WTC11 (cell line): ENCODE data around the gene EPB41. TPM values are rescaled to one million over a fixed set of nuclear protein-coding genes. Genes with fewer than 3 reads are reported as not detected.

Experiments used
- ATAC-seq: fragments of 200-7000 bp; cut with Tn5 transposase; 2 replicates; pipeline ENCODE4 v1.10.0; 2021; ENCODE audit warnings: mild to moderate bottlenecking, moderate library complexity
- CTCF ChIA-PET: fragments of 300-600 bp; sonication (Branson Sonifier 250); formaldehyde crosslinking; loops from one replicate; lab custom pipeline; 2021; ENCODE audit warnings: antibody characterized with exemption; lab: Charles Lee
- POLR2A ChIA-PET: fragments of 350-600 bp; sonication (Branson Sonifier 250); formaldehyde crosslinking; loops from one replicate; lab custom pipeline; 2021; ENCODE audit warnings: antibody characterized with exemption; lab: Charles Lee
- DNase-seq: peaks from one replicate; pipeline ENCODE4 v3.0.0; 2021; ENCODE audit warnings: low spot score
- H3K27ac Mint-ChIP-seq: 2 replicates; pipeline ENCODE4 v1.8.0; 2021; ENCODE audit warnings: mixed read lengths
- H3K27me3 Mint-ChIP-seq: 2 replicates; pipeline ENCODE4 v1.8.0; 2021; ENCODE audit warnings: low read depth, mild to moderate bottlenecking, moderate library complexity, mixed read lengths
- H3K36me3 Mint-ChIP-seq: 2 replicates; pipeline ENCODE4 v1.8.0; 2021; ENCODE audit warnings: mixed read lengths
- H3K4me1 Mint-ChIP-seq: 2 replicates; pipeline ENCODE4 v1.8.0; 2022; ENCODE audit warnings: mixed read lengths
- H3K4me3 Mint-ChIP-seq: 2 replicates; pipeline ENCODE4 v1.8.0; 2021; ENCODE audit warnings: mild to moderate bottlenecking, moderate library complexity, mixed read lengths
- H3K9me3 Mint-ChIP-seq: 2 replicates; pipeline ENCODE4 v1.8.0; 2021; ENCODE audit warnings: mixed read lengths
- GTF2I ChIP-seq: fragments of 250-450 bp; sonication (Bioruptor Pico); conservative IDR thresholded peaks from 2 replicates; pipeline ENCODE4 v1.4.0; 2021; ENCODE audit warnings: mild to moderate bottlenecking
- HMGA2 ChIP-seq: fragments of 250-450 bp; sonication (Bioruptor Pico); IDR thresholded peaks from 2 replicates; pipeline ENCODE4 v1.4.0; 2021; ENCODE audit warnings: mild to moderate bottlenecking, moderate library complexity
- IRF2 ChIP-seq: sonication (generic); formaldehyde crosslinking; IDR thresholded peaks from 2 replicates; pipeline ENCODE4 v1.8.0; 2022; ENCODE audit warnings: low read depth, missing genetic modification reagents, borderline replicate concordance
- SMAD3 ChIP-seq: sonication (generic); formaldehyde crosslinking; IDR thresholded peaks from 2 replicates; pipeline ENCODE4 v1.8.0; 2022; ENCODE audit warnings: missing genetic modification reagents, mild to moderate bottlenecking, borderline replicate concordance
- TEAD1 ChIP-seq: sonication (generic); formaldehyde crosslinking; IDR thresholded peaks from 2 replicates; pipeline ENCODE4 v1.8.0; 2022; ENCODE audit warnings: mild to moderate bottlenecking, missing genetic modification reagents
- TEAD4 ChIP-seq: sonication (generic); formaldehyde crosslinking; IDR thresholded peaks from 2 replicates; pipeline ENCODE4 v1.8.0; 2022; ENCODE audit warnings: mild to moderate bottlenecking, missing genetic modification reagents
- ZBTB21 ChIP-seq: sonication (generic); formaldehyde crosslinking; IDR thresholded peaks from 2 replicates; pipeline ENCODE4 v1.8.1; 2023; ENCODE audit warnings: mild to moderate bottlenecking, missing genetic modification reagents, borderline replicate concordance
- ZNF232 ChIP-seq: sonication (generic); formaldehyde crosslinking; IDR thresholded peaks from 2 replicates; pipeline ENCODE4 v1.8.0; 2022; ENCODE audit warnings: mild to moderate bottlenecking, missing genetic modification reagents
- ZNF423 ChIP-seq: fragments of 250-450 bp; sonication (Bioruptor Pico); IDR thresholded peaks from 2 replicates; pipeline ENCODE4 v2.1.2; 2022; ENCODE audit warnings: mild to moderate bottlenecking, moderate library complexity
- total RNA-seq: library from RNA; stranded (reverse); gene quantifications from 3 replicates; pipeline ENCODE4 v1.2.3, GENCODE V29; 2021
- TF ChIP-seq, protein P1 (sequence below): sonication (generic); formaldehyde crosslinking; IDR thresholded peaks from 2 replicates; pipeline ENCODE4 v1.8.0; 2022; ENCODE audit warnings: missing genetic modification reagents
- TF ChIP-seq, protein P2 (sequence below): sonication (generic); formaldehyde crosslinking; IDR thresholded peaks from 2 replicates; pipeline ENCODE4 v1.8.0; 2022; ENCODE audit warnings: mild to moderate bottlenecking, missing genetic modification reagents
- TF ChIP-seq, protein P3 (sequence below): sonication (generic); formaldehyde crosslinking; IDR thresholded peaks from 2 replicates; pipeline ENCODE4 v1.8.1; 2022; ENCODE audit warnings: low read depth, mild to moderate bottlenecking, moderate library complexity, missing genetic modification reagents, borderline replicate concordance
- TF ChIP-seq, protein P4 (sequence below): sonication (generic); formaldehyde crosslinking; IDR thresholded peaks from 2 replicates; pipeline ENCODE4 v1.8.0; 2022; ENCODE audit warnings: mild to moderate bottlenecking, missing genetic modification reagents
- TF ChIP-seq, protein P5 (sequence below): fragments of 250-450 bp; sonication (Bioruptor Pico); IDR thresholded peaks from 2 replicates; pipeline ENCODE4 v1.9.0; 2021; ENCODE audit warnings: mild to moderate bottlenecking, borderline replicate concordance

EPB41 gene
- total RNA-seq, 1 experiment from 2014 or later = 85.0 TPM

DNA sequence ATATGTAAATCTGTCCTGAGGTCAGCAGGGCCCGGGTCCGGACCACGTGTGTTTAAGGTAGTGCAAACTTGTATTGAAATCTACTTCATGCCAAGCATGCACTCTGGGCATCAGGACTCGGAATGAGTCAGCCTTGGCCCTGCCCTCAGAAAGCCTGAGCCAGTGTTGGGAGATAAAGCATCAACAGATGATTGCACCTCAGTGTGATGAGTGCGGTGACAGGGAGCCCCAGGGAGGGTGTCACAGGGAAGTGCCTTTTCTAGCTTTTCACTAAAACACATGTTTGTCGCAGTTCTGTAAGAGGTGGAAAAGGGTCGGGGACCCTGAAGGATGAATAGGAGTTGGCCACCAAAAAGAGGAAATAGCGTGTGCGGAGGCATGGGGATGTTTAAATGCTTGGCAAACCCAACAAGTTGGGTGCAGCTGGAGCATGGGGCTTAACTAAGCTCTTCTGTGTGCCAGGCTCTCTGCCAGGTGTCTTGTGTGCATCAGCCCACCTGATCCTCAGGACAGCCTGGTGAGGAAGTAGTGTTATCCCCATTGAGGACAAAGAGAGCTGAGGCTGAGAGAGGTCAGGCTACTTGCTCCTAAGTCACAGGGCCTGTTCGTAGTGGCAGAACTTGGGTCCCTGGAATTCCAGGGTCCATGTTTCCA lies 48.2 kb upstream of the EPB41 start (continued):
- TF ChIP-seq, protein P1, sequence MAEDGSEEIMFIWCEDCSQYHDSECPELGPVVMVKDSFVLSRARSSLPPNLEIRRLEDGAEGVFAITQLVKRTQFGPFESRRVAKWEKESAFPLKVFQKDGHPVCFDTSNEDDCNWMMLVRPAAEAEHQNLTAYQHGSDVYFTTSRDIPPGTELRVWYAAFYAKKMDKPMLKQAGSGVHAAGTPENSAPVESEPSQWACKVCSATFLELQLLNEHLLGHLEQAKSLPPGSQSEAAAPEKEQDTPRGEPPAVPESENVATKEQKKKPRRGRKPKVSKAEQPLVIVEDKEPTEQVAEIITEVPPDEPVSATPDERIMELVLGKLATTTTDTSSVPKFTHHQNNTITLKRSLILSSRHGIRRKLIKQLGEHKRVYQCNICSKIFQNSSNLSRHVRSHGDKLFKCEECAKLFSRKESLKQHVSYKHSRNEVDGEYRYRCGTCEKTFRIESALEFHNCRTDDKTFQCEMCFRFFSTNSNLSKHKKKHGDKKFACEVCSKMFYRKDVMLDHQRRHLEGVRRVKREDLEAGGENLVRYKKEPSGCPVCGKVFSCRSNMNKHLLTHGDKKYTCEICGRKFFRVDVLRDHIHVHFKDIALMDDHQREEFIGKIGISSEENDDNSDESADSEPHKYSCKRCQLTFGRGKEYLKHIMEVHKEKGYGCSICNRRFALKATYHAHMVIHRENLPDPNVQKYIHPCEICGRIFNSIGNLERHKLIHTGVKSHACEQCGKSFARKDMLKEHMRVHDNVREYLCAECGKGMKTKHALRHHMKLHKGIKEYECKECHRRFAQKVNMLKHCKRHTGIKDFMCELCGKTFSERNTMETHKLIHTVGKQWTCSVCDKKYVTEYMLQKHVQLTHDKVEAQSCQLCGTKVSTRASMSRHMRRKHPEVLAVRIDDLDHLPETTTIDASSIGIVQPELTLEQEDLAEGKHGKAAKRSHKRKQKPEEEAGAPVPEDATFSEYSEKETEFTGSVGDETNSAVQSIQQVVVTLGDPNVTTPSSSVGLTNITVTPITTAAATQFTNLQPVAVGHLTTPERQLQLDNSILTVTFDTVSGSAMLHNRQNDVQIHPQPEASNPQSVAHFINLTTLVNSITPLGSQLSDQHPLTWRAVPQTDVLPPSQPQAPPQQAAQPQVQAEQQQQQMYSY (CRISPR knock-in tag) = no peak
- TF ChIP-seq TEAD4 (no peak), IRF2 (CRISPR knock-in tag) (no peak), SMAD3 (CRISPR knock-in tag) (no peak)
- TF ChIP-seq, all 79 proteins: peak for 0

DNA sequence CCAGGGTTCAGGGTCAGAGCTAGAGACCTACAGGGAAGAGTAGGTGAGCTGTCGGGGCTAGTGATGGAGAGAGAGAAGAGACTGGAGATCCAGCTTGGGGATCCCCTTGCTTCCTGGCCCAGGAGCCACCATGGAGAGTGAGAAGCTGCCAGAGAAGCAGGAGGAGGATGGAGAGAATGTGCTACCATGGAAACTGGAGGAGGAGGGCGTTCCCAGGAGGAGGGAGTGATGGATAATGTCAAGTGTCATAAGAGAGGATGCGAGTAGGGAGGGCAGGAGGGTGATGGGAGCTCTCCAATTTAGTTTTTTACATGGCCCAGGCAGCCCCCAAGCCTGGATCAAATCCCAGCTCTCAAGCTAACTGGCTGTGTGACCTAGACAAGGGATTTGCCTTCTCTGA lies 46.5 kb upstream of the EPB41 start:
- no peaks in the 10 kb centered on the region for H3K36me3 Mint-ChIP-seq
- ATAC-seq = no peak
- no peak overlapping the region for H3K4me3 Mint-ChIP-seq
- ChIA-PET POLR2A (interaction anchor here (0.6 kb wide), 1 partner anchor 9 kb away, joined by 4 read pairs; no protein-coding TSS in a partner anchor), CTCF (interaction anchor here (0.6 to 2.9 kb wide), 7 partner anchors 9 to 83 kb away, joined by 3 to 22 read pairs (median 5); no protein-coding TSS in a partner anchor)
- H3K27ac Mint-ChIP-seq = no peak overlapping the region
- no peaks in the 10 kb centered on the region for H3K9me3 Mint-ChIP-seq
- TF ChIP-seq, protein P2, sequence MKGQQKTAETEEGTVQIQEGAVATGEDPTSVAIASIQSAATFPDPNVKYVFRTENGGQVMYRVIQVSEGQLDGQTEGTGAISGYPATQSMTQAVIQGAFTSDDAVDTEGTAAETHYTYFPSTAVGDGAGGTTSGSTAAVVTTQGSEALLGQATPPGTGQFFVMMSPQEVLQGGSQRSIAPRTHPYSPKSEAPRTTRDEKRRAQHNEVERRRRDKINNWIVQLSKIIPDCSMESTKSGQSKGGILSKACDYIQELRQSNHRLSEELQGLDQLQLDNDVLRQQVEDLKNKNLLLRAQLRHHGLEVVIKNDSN (CRISPR knock-in tag) = no peak
- TF ChIP-seq HMGA2 (CRISPR knock-in tag) (no peak), GTF2I (no peak)
- TF ChIP-seq, all 79 proteins: peak for 0
- DNase-seq = no peak
- H3K27me3 Mint-ChIP-seq = no peaks in the 10 kb centered on the region
- 0 out of 2 replicates have a peak, but pooled peaks cover 3% of the 10 kb centered on the region for H3K4me1 Mint-ChIP-seq

DNA sequence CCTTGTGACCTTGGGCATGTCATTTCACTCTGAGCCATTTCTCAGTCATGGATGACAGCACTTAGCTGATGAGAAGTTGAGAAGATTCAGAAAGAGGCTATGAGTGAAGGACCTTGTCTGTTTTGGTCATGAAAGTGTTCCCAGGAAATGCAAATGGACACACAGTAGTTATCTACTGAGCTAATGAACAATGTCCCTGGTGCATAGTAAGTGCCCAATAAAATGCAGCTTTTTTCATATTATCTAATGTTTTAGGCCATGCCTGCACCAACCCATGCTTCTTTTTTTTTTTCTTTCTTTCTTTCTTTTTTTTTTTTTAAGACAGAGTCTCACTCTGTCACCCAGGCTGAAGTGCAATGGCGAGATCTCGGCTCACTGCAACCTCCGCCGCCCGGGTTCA lies 44.4 kb upstream of the EPB41 start:
- no peak for DNase-seq
- POLR2A ChIA-PET = no interaction called here
- Mint-ChIP-seq H3K27me3 (no peaks in the 10 kb centered on the region), H3K36me3 (no peaks in the 10 kb centered on the region), H3K27ac (no peak overlapping the region), H3K9me3 (no peaks in the 10 kb centered on the region), H3K4me3 (no peak overlapping the region), H3K4me1 (0 out of 2 replicates have a peak, but pooled peaks cover 2% of the 10 kb centered on the region)
- CTCF ChIA-PET = interaction anchor here (0.5 to 1.3 kb wide), 2 partner anchors 14 to 85 kb away, joined by 3 to 5 read pairs; no protein-coding TSS in a partner anchor
- no peak for ATAC-seq
- TF ChIP-seq ZNF423 (CRISPR knock-in tag) (no peak), HMGA2 (CRISPR knock-in tag) (no peak)

DNA sequence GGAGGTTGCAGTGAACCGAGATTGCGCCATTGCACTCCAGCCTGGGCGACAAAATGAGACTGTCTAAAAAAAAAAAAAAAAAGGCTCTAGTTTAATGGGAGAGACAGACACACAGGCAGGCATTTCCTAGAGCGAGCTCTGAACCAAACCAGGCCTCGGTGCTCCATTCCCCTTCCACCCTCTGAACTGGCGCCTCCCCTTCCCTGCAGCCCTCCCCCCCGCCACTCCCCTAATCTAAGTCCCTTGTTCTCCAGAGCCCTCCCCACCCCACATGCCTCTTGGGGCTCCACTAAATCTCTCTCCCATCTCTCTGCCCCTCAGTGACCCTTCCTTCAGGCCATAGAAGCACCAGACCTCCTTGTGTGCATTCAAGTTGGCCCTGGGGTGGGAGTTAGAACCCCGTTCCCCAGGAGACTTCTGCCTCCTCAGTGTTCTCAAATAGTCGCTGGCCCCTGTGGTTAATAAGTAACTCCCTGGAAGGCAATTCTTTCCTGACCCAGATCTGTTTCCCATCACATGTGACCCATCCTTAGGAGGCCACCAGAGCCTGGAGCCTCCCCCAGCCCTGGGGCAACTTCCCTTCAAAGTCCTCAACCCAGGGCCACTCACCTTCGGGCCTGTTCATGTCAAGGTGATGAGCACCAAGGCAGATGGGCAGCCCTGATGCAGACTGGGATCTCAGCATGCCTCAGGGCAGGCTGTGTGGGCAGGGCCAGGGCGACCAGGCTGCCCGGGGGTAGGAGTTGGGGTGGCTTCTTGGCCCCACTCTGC lies 42.6 kb upstream of the EPB41 start:
- ChIA-PET CTCF (interaction anchor here (0.6 to 1.3 kb wide), 2 partner anchors 26 to 135 kb away, joined by 3 read pairs; partner anchors contain the start of gene YTHDF2), POLR2A (interaction anchor here (0.7 kb wide), 1 partner anchor 78 kb away, joined by 5 read pairs; no protein-coding TSS in a partner anchor)
- no peaks in the 10 kb centered on the region for H3K4me1 Mint-ChIP-seq
- DNase-seq (no peak), ATAC-seq (no peak)
- no peaks in the 10 kb centered on the region for H3K27me3 Mint-ChIP-seq
- no peak overlapping the region for H3K4me3 Mint-ChIP-seq
- H3K27ac Mint-ChIP-seq = no peak overlapping the region; the same call in 1 of the 2 replicates
- no peaks in the 10 kb centered on the region for H3K9me3 Mint-ChIP-seq
- no peaks in the 10 kb centered on the region for H3K36me3 Mint-ChIP-seq
- TF ChIP-seq TEAD1 (CRISPR knock-in tag) = no peak
- TF ChIP-seq, protein P3, sequence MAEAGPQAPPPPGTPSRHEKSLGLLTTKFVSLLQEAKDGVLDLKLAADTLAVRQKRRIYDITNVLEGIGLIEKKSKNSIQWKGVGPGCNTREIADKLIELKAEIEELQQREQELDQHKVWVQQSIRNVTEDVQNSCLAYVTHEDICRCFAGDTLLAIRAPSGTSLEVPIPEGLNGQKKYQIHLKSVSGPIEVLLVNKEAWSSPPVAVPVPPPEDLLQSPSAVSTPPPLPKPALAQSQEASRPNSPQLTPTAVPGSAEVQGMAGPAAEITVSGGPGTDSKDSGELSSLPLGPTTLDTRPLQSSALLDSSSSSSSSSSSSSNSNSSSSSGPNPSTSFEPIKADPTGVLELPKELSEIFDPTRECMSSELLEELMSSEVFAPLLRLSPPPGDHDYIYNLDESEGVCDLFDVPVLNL (CRISPR knock-in tag) = no peak
- no peak for TF ChIP-seq ZBTB21 (CRISPR knock-in tag)
- TF ChIP-seq, protein P4, sequence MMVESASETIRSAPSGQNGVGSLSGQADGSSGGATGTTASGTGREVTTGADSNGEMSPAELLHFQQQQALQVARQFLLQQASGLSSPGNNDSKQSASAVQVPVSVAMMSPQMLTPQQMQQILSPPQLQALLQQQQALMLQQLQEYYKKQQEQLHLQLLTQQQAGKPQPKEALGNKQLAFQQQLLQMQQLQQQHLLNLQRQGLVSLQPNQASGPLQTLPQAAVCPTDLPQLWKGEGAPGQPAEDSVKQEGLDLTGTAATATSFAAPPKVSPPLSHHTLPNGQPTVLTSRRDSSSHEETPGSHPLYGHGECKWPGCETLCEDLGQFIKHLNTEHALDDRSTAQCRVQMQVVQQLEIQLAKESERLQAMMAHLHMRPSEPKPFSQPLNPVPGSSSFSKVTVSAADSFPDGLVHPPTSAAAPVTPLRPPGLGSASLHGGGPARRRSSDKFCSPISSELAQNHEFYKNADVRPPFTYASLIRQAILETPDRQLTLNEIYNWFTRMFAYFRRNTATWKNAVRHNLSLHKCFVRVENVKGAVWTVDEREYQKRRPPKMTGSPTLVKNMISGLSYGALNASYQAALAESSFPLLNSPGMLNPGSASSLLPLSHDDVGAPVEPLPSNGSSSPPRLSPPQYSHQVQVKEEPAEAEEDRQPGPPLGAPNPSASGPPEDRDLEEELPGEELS = no peak
- TF ChIP-seq, protein P5, sequence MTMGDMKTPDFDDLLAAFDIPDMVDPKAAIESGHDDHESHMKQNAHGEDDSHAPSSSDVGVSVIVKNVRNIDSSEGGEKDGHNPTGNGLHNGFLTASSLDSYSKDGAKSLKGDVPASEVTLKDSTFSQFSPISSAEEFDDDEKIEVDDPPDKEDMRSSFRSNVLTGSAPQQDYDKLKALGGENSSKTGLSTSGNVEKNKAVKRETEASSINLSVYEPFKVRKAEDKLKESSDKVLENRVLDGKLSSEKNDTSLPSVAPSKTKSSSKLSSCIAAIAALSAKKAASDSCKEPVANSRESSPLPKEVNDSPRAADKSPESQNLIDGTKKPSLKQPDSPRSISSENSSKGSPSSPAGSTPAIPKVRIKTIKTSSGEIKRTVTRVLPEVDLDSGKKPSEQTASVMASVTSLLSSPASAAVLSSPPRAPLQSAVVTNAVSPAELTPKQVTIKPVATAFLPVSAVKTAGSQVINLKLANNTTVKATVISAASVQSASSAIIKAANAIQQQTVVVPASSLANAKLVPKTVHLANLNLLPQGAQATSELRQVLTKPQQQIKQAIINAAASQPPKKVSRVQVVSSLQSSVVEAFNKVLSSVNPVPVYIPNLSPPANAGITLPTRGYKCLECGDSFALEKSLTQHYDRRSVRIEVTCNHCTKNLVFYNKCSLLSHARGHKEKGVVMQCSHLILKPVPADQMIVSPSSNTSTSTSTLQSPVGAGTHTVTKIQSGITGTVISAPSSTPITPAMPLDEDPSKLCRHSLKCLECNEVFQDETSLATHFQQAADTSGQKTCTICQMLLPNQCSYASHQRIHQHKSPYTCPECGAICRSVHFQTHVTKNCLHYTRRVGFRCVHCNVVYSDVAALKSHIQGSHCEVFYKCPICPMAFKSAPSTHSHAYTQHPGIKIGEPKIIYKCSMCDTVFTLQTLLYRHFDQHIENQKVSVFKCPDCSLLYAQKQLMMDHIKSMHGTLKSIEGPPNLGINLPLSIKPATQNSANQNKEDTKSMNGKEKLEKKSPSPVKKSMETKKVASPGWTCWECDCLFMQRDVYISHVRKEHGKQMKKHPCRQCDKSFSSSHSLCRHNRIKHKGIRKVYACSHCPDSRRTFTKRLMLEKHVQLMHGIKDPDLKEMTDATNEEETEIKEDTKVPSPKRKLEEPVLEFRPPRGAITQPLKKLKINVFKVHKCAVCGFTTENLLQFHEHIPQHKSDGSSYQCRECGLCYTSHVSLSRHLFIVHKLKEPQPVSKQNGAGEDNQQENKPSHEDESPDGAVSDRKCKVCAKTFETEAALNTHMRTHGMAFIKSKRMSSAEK (CRISPR knock-in tag) = no peak
- TF ChIP-seq GTF2I = no peak
- TF ChIP-seq ZNF232 (CRISPR knock-in tag) = no peak
